NCI-H1048 (cell line): ENCODE measurements around the gene TMEM270.
"Not testable (repeated sequence)": the region's sequence is repeated elsewhere in the genome, so short reads cannot be mapped to it uniquely, and the experiment has no call there.

Experiments
- DNase-seq: peaks from one replicate; lab custom pipeline; 2025; lab: John Stamatoyannopoulos, UW

TMEM270 gene, protein sequence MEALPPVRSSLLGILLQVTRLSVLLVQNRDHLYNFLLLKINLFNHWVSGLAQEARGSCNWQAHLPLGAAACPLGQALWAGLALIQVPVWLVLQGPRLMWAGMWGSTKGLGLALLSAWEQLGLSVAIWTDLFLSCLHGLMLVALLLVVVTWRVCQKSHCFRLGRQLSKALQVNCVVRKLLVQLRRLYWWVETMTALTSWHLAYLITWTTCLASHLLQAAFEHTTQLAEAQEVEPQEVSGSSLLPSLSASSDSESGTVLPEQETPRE

GRCh38 chr7:73860859-73861258, at the start of gene TMEM270:
Gene TMEM270, plus strand, starts transcription at chr7:73861159. Its CDS starts 36 bp downstream, at chr7:73861195.
- DNase-seq, result no peak

GRCh38 chr7:73811760-73812168, 49.2 kb upstream of the TMEM270 start:
- DNase-seq, result peak; percentile 24

- DNase-seq, result no peak
These were observed 48.0 kb upstream of the TMEM270 start for GRCh38 chr7:73812996-73813395.

GRCh38 chr7:73815436-73815835, 45.5 kb upstream of the TMEM270 start:
- DNase-seq, result no peak

DNA sequence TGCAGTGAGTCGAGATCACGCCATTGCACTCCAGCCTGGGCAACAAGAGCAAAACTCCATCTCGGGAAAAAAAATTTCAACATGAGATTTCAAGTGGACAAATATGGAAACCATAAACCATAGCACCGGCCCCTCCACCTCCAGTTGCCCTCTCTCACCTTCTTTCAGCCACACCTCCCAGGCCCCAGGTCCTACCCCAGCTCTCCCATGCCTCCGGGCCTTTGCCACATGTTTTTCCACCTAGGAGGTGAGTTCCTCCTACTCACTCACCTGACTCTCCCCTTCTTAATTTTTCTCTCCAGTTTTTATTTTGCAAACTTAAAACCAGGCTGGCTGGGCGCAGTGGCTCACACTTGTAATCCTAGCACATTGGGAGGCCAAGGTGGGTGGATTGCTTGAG, 43.8 kb upstream of the TMEM270 start:
- DNase-seq, result no peak

DNA sequence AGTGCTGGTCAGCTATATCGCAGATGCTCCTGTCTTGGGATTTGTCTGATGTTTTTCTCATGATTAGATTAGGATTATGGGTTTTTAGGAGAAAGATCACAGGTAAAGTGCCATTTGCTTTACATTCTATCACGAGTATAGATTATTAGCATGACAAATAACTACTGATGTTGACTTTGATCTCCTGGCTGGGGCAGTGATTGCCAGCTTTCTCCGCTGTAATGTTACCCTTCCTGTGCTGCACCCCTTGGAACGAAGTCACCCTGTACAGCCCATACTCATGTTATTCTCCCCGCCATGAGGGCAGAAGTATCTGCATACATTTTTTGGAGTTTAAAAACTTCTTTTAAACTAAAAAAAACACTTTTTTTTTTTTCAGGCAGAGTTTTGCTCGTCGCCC, 40.9 kb upstream of the TMEM270 start:
- no peak for DNase-seq

- not testable (repeated sequence) for DNase-seq
These were observed 39.2 kb upstream of the TMEM270 start for GRCh38 chr7:73821597-73822285.

- DNase-seq, result no peak
These were observed 38.4 kb upstream of the TMEM270 start for GRCh38 chr7:73822319-73823173.

- no peak for DNase-seq
These were observed 37.7 kb upstream of the TMEM270 start for GRCh38 chr7:73823257-73823656.

- no peak for DNase-seq
These were observed 36.9 kb upstream of the TMEM270 start for GRCh38 chr7:73823873-73824592.

- no peak for DNase-seq
These were observed 36.0 kb upstream of the TMEM270 start for GRCh38 chr7:73824986-73825385.

DNA sequence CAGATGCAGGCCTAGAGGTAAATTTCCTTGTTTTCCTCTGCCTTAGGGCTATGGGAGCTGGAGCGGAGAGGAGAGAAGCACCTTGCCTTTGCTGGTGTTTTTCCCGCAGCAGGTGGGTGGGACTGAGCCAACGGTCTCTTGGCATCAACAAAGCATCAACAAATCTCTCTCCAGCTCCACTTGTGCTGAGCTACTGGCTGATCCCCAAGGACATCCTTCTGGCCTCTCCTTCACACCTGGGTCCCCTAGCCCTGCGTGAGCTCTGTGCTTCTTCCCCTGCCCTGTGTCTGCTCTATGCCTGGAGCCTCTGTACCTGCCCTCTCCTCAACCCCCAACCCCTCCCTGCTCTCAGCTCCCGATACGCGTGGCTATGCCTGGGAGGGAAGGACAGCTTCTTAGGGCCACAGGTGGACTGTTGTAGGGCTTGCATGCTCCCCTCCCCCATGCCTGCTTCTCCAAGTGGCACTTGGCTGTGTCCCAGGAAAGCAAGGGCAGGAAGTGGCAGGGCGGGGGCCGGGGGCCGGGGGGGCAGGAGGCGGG, 33.3 kb upstream of the TMEM270 start:
- no peak for DNase-seq

- DNase-seq, result no peak
These were observed 32.7 kb upstream of the TMEM270 start for GRCh38 chr7:73828107-73828803.

- no peak for DNase-seq
These were observed 32.0 kb upstream of the TMEM270 start for GRCh38 chr7:73828972-73829371.

DNA sequence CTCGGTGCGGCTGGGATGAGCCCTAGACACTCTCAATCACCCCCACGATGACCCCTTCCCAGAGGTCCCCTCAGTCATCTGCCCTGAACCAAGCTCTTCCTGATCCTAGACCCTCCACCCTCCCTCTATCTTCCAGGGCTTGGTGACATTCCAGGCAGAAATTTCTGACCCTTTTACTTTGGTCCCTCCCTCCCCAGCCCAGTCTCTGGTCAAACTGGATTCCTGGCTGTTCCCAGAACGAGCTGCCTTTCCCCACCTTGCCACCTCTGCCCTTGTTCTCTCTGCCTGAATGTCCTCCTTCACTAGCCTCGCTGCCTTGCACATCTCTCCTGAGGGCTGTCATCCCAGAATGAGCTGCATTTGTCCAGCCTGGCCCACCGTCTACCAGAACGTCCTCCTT, 31.5 kb upstream of the TMEM270 start:
- no peak for DNase-seq

DNA sequence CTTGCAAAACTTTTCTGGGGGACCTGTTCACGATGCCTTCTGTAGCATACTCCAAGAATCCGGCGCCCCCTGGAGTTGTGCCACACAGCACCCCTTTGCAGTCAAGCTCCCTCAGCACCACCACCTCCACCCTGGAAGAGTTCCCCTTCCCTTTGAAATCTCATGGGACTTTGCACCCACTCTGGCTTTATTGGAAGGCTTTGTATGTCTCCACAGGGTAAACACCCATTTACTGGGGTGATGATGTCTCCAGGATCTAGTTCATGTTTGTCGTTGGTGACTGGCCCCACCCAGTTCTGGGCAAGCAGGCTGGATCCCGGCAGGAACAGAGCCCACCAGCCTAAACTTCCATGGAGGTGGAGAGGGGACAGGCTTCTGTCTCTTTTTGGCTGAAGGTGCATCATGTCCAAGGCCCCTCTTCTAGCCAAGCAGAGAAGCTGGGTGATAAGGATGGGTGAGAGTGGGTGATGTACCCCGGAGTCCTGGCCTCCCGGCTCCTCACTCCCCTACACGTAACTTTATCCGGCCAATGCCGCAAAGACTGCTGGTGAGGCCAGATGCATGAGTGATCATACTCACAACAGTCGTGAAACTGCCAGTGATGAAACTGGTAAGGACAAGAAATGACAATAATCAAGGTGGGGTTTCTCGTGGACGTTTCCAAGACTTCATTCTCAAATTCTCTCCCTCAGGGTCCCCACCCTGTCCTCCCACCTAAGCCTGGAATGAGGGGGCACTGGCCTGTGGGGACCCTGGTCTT, 30.9 kb upstream of the TMEM270 start:
- no peak for DNase-seq

DNA sequence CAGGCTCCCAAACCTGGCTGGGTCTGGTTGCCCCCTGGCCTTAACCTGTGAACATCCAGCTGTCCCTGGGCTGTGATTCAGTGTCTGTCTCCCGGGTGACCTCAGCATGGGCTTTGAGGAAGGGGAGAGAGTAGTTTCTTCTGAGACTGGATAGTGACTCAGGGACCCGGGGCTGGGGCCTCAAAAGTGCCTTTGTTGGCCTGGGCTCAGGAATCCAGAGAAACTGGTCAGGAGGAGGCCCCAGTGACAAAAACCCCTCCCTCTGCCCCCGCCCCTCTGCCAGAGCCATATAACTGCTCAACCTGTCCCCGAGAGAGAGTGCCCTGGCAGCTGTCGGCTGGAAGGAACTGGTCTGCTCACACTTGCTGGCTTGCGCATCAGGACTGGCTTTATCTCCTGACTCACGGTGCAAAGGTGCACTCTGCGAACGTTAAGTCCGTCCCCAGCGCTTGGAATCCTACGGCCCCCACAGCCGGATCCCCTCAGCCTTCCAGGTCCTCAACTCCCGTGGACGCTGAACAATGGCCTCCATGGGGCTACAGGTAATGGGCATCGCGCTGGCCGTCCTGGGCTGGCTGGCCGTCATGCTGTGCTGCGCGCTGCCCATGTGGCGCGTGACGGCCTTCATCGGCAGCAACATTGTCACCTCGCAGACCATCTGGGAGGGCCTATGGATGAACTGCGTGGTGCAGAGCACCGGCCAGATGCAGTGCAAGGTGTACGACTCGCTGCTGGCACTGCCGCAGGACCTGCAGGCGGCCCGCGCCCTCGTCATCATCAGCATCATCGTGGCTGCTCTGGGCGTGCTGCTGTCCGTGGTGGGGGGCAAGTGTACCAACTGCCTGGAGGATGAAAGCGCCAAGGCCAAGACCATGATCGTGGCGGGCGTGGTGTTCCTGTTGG, 30.0 kb upstream of the TMEM270 start, which contains the start of gene CLDN4:
Gene CLDN4, plus strand, starts transcription at position 316 of the 903 bp plus-strand sequence. Its CDS starts 206 bp downstream, at position 522.
- no peak for DNase-seq

GRCh38 chr7:73831584-73831833, 29.4 kb upstream of the TMEM270 start:
- no peak for DNase-seq

DNA sequence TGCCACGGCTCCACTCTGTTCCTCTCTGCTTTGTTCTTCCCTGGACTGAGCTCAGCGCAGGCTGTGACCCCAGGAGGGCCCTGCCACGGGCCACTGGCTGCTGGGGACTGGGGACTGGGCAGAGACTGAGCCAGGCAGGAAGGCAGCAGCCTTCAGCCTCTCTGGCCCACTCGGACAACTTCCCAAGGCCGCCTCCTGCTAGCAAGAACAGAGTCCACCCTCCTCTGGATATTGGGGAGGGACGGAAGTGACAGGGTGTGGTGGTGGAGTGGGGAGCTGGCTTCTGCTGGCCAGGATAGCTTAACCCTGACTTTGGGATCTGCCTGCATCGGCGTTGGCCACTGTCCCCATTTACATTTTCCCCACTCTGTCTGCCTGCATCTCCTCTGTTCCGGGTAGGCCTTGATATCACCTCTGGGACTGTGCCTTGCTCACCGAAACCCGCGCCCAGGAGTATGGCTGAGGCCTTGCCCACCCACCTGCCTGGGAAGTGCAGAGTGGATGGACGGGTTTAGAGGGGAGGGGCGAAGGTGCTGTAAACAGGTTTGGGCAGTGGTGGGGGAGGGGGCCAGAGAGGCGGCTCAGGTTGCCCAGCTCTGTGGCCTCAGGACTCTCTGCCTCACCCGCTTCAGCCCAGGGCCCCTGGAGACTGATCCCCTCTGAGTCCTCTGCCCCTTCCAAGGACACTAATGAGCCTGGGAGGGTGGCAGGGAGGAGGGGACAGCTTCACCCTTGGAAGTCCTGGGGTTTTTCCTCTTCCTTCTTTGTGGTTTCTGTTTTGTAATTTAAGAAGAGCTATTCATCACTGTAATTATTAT, 28.9 kb upstream of the TMEM270 start:
- DNase-seq, result peak; percentile 60
